Peyer's patch (tissue), 4 donors: Measurements from ENCODE around the gene NKX1-2.

Source experiments
- CTCF ChIP-seq, 6 experiments: fragments of 450-650 bp in 4 of 6; fragments of 200-600 bp in 2 of 6; sonication (generic) in 1 of 6; IDR thresholded peaks; one replicate each; pipeline ENCODE4 v1.5.1; 2017 to 2019; ENCODE audit warnings: antibody characterized with exemption in 6 of 6, mild to moderate bottlenecking in 3 of 6, moderate library complexity in 1 of 6
- POLR2A ChIP-seq, 2 donors: fragments of 450-650 bp; IDR thresholded peaks; one replicate each; pipeline ENCODE4 v1.5.1; 2017; ENCODE audit warnings: antibody characterized with exemption in 2 of 2, mild to moderate bottlenecking in 2 of 2, moderate library complexity in 2 of 2

DNA sequence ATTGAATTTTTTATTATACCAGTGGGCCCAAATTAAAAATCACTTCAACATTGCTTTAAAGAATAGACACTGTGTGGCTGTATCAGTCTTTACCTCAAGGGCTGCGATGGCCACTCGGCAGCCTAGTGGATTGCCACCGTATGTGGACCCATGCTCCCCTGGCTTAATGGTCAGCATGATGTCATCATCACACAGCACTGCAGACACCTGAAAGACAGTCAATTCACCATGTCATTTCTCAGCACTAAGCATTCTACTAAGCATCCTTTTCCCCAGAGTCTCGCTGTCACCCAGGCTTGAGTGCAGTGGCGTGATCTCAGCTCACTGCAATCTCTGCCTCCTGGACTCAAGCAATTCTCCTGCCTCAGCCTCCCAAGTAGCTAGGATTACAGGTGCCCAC, 48.2 kb downstream of the NKX1-2 start:
- TF ChIP-seq POLR2A (IDR thresholded peaks at IDR 0.05) (no peak), CTCF (IDR thresholded peaks at IDR 0.05) (no peak)
